ENCODE data around the gene CLECL1. TPM values are rescaled to one million over a fixed set of nuclear protein-coding genes. Genes with fewer than 3 reads are reported as not detected.
A peak's percentile ranks its signal among the peaks of the same experiment; 100 is the strongest.
"Not testable (repeated sequence)": the region's sequence is repeated elsewhere in the genome, so short reads cannot be mapped to it uniquely, and the experiment has no call there.

The CLECL1 gene
- total RNA-seq, 1 experiment from 2014 or later: not detected

- peak; percentile 6 for DNase-seq (ENCODE audit: low spot score)
These were observed 11.4 kb downstream of the CLECL1 start for GRCh38 chr12:9721394-9722092.

DNA sequence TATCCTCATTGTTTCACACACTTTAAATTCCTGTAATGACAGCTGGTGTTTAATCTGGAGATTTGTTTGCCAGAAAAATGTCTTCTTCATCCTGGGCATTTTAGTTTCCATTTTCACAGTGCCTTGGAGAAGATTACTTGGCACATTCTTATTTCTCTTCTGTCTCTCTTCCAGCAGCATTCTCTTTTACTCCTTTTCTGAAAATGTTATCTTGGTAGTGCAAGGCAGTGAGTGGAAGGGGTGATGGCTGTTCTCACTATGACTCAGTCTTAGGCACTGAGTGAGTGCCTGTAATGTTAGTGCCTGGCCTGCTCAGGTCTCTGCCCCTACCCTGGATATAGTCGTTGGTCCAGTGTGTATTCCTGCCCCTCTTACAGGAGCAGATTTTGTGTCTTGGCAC is 13.1 kb downstream of the CLECL1 start:
- no peak for DNase-seq (ENCODE audit: low spot score)

DNA sequence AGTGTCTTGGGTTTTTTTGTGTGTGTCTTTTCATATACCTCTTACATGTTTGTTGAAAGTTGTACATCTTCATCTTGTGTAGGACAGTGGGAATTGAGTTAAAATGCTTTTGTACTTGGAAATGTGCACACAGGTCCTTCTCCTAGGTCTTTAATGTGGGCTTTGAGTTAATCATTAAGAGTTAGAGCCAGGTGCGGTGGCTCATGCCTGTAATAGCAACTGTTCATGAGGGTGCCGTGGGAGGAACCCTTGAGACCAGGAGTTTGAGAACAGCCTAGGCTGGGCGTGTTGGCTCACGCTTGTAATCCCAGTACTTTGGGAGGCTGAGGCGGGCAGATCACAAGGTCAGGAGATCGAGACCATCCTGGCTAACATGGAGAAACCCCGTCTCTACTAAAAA is 13.9 kb downstream of the CLECL1 start:
- DNase-seq (ENCODE audit: low spot score): peak; percentile 11

GRCh38 chr12:9717070-9717925 is 15.6 kb downstream of the CLECL1 start:
- no peak for DNase-seq (ENCODE audit: low spot score)

DNA sequence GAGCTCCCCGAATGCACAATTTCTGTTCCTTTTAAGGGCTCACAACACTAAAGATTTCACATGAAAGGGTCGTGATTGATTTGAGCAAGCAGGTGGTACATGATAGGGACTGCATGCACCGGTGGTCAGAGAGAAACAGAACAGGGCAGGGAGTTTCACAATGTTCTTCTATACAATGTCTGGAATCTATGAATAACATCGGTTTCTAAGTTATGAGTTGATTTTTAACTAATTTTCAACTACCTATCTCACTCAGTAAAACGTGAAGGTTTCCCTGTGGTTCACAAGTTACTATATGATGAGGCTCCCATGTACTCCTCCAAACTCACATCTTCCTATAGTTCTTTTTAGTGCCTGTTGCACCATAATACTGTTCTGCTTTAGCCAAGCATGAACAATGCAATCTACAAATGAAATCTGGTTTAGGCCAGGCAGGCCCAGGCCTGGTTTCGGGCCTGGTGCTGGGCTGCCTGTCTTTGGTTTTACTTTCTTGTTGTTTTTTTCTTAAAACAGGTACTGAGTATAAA is 19.8 kb downstream of the CLECL1 start:
- not testable (repeated sequence) for DNase-seq (ENCODE audit: low spot score)

DNA sequence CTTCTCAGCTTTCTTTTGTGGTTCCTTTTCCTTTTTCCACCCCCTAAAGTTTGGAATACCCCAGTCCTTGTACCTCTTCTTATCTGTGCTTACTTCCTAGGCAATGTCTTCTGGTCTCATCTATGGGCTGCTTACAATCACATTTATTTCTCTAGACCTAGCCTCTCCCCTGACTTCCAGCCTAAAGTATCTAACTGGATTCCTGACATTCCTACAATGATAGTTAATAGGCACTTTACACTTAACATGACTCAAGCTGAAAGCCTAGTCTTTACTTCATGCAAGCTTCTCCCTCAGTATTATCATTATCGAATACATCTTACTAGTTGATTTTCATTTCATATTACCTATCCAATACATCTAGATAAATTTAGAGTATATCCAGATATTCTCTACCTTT is 21.2 kb downstream of the CLECL1 start:
- DNase-seq (ENCODE audit: low spot score): no peak

- DNase-seq (ENCODE audit: low spot score): no peak
These were observed 22.1 kb downstream of the CLECL1 start for GRCh38 chr12:9710584-9711375.

- no peak for DNase-seq (ENCODE audit: low spot score)
These were observed 24.0 kb downstream of the CLECL1 start for GRCh38 chr12:9708853-9709252.

GRCh38 chr12:9707864-9708808 is 24.8 kb downstream of the CLECL1 start:
- DNase-seq (ENCODE audit: low spot score): peak; percentile 51

- no peak for DNase-seq (ENCODE audit: low spot score)
These were observed 25.5 kb downstream of the CLECL1 start for GRCh38 chr12:9707356-9707755.

GRCh38 chr12:9706086-9706685 is 26.7 kb downstream of the CLECL1 start:
- no peak for DNase-seq (ENCODE audit: low spot score)

DNA sequence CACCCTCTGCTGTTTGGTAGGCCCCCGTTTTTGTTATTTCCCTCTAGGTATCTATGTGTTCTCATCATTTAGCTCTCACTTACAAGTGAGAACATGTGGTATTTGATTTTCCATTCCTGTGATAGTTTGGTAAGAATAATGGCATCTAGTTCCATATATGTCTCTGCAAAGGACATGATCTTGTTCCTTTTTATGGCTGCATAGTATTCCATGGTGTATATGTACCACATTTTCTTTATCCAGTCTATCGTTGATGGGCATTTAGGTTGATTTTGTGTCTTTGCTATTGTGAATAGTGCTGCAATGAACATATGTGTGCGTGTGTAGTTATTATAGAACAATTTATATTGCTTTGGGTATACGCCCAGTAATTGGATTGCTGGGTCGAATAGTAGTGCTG is 28.3 kb downstream of the CLECL1 start:
- not testable (repeated sequence) for DNase-seq (ENCODE audit: low spot score)

- DNase-seq (ENCODE audit: low spot score): no peak
These were observed 30.6 kb downstream of the CLECL1 start for GRCh38 chr12:9702255-9702654.

GRCh38 chr12:9701380-9702154 is 31.3 kb downstream of the CLECL1 start:
- no peak for DNase-seq (ENCODE audit: low spot score)

GRCh38 chr12:9700606-9700956 is 32.3 kb downstream of the CLECL1 start:
- DNase-seq (ENCODE audit: low spot score): no peak

- no peak for DNase-seq (ENCODE audit: low spot score)
These were observed 32.8 kb downstream of the CLECL1 start for GRCh38 chr12:9699898-9700605.

DNA sequence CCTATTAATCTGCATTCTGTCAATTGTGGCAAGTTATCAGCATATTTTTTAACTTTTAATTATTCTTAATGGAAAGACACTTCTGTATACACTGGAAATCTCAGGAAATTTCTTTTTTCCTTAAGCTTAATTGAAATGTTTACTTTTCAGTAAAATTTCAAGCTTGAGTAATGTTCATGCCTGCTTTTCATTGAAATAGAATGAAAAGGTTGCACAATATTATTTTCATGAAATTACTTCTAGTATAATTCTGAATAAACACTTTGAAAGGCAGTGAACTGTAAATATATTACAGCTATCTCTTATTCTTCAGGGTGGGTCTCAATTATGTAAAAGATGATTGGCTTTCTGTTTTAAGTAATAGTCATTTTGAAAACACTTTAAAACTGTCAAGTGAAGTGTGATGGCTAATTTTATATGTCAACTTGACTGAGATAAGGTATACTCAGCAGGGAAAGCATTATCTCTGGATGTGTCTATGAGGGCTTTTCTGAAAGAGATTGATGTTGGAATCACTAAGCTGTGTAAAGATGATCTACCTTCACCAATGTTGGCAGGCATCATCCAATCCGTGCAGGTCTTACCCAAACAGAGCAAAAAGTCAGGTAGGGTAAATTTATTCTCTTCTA is 33.5 kb downstream of the CLECL1 start:
- DNase-seq (ENCODE audit: low spot score): no peak

GRCh38 chr12:9698681-9699080 is 34.2 kb downstream of the CLECL1 start:
- no peak for DNase-seq (ENCODE audit: low spot score)

Measured in HT-29 (cell line).